Liver (tissue), 3 donors: ENCODE measurements around the gene ZSCAN5A.

ENCODE experiments used
- EGR1 ChIP-seq, 2 donors: IDR thresholded peaks; 2 replicates each; pipeline ENCODE4 v1.6.1; 2016 to 2018; ENCODE audit warnings: antibody characterized with exemption in 2 of 2, low read depth in 2 of 2
- FOXA1 ChIP-seq: IDR thresholded peaks from 2 replicates; pipeline ENCODE4 v1.6.1; 2016; ENCODE audit warnings: antibody characterized with exemption
- HNF4A ChIP-seq, 2 donors: conservative IDR thresholded peaks; 2 replicates each; pipeline ENCODE4 v1.6.1; 2016; ENCODE audit warnings: antibody characterized with exemption in 2 of 2, mild to moderate bottlenecking in 2 of 2
- JUND ChIP-seq, 2 donors: IDR thresholded peaks; 2 replicates each; pipeline ENCODE4 v1.6.1; 2016; ENCODE audit warnings: antibody characterized with exemption in 2 of 2
- RAD21 ChIP-seq, 2 donors: IDR thresholded peaks; 2 replicates each; pipeline ENCODE4 v1.6.1; 2016; ENCODE audit warnings: antibody characterized with exemption in 2 of 2, mild to moderate bottlenecking in 2 of 2
- SP1 ChIP-seq: IDR thresholded peaks from 2 replicates; pipeline ENCODE4 v1.6.1; 2018; ENCODE audit warnings: antibody characterized with exemption, mild to moderate bottlenecking
- TAF1 ChIP-seq: conservative IDR thresholded peaks from 2 replicates; pipeline ENCODE4 v1.6.1; 2016; ENCODE audit warnings: antibody characterized with exemption, mild to moderate bottlenecking
- YY1 ChIP-seq: IDR thresholded peaks from 2 replicates; pipeline ENCODE4 v1.6.1; 2016; ENCODE audit warnings: antibody characterized with exemption, mild to moderate bottlenecking
- ZBTB33 ChIP-seq: IDR thresholded peaks from 2 replicates; pipeline ENCODE4 v1.6.1; 2016; ENCODE audit warnings: antibody characterized with exemption
- TF ChIP-seq, protein P1 (sequence below): fragments of 150-350 bp; IDR thresholded peaks from 2 replicates; pipeline ENCODE4 v1.5.1; 2017; ENCODE audit warnings: improper control_type of control experiment, low read depth, low read length; ENCODE audit not compliant: missing input control
- TF ChIP-seq, protein P2 (sequence below): IDR thresholded peaks from 2 replicates; pipeline ENCODE4 v1.6.1; 2016; ENCODE audit warnings: antibody characterized with exemption, mild to moderate bottlenecking
- TF ChIP-seq, protein P3 (sequence below): IDR thresholded peaks from 2 replicates; pipeline ENCODE4 v1.6.1; 2016; ENCODE audit warnings: antibody characterized with exemption
- donor health status: healthy.
- donor health status: healthy.

DNA sequence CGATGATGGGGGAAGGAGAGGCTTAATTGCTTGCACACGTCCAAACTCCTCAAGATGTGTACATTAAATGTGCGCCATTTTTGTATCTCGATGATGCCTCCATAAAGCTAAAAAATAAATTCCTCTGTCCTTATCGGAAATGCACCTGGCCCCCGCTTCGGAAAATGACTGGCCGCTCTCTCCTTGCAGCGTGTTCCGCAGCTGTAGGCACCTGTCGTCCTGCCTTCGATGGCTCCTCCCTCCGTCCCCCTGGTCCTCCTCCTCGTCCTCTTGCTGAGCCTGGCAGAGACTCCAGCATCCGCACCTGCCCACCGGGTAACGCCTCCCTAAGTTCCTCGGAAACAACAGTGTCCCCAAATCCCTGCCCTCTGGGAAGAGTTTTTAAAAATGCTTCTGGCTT is 137.8 kb downstream of the ZSCAN5A start:
- TF ChIP-seq EGR1 (IDR thresholded peaks at IDR 0.05; ENCODE audit: low read depth in 2 of 2) (no peak), TAF1 (no peak), HNF4A (conservative IDR thresholded peaks at IDR 0.05) (no peak), FOXA1 (no peak), YY1 (no peak), SP1 (no peak), JUND (IDR thresholded peaks at IDR 0.05) (no peak), RAD21 (IDR thresholded peaks at IDR 0.05) (no peak), ZBTB33 (no peak)
- TF ChIP-seq, protein P1, sequence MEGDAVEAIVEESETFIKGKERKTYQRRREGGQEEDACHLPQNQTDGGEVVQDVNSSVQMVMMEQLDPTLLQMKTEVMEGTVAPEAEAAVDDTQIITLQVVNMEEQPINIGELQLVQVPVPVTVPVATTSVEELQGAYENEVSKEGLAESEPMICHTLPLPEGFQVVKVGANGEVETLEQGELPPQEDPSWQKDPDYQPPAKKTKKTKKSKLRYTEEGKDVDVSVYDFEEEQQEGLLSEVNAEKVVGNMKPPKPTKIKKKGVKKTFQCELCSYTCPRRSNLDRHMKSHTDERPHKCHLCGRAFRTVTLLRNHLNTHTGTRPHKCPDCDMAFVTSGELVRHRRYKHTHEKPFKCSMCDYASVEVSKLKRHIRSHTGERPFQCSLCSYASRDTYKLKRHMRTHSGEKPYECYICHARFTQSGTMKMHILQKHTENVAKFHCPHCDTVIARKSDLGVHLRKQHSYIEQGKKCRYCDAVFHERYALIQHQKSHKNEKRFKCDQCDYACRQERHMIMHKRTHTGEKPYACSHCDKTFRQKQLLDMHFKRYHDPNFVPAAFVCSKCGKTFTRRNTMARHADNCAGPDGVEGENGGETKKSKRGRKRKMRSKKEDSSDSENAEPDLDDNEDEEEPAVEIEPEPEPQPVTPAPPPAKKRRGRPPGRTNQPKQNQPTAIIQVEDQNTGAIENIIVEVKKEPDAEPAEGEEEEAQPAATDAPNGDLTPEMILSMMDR: no peak
- TF ChIP-seq, protein P2, sequence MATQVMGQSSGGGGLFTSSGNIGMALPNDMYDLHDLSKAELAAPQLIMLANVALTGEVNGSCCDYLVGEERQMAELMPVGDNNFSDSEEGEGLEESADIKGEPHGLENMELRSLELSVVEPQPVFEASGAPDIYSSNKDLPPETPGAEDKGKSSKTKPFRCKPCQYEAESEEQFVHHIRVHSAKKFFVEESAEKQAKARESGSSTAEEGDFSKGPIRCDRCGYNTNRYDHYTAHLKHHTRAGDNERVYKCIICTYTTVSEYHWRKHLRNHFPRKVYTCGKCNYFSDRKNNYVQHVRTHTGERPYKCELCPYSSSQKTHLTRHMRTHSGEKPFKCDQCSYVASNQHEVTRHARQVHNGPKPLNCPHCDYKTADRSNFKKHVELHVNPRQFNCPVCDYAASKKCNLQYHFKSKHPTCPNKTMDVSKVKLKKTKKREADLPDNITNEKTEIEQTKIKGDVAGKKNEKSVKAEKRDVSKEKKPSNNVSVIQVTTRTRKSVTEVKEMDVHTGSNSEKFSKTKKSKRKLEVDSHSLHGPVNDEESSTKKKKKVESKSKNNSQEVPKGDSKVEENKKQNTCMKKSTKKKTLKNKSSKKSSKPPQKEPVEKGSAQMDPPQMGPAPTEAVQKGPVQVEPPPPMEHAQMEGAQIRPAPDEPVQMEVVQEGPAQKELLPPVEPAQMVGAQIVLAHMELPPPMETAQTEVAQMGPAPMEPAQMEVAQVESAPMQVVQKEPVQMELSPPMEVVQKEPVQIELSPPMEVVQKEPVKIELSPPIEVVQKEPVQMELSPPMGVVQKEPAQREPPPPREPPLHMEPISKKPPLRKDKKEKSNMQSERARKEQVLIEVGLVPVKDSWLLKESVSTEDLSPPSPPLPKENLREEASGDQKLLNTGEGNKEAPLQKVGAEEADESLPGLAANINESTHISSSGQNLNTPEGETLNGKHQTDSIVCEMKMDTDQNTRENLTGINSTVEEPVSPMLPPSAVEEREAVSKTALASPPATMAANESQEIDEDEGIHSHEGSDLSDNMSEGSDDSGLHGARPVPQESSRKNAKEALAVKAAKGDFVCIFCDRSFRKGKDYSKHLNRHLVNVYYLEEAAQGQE: no peak
- TF ChIP-seq, protein P3, sequence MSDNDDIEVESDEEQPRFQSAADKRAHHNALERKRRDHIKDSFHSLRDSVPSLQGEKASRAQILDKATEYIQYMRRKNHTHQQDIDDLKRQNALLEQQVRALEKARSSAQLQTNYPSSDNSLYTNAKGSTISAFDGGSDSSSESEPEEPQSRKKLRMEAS: no peak
